Stimulated activated CD4-positive, alpha-beta T cell treated with anti-CD3 and anti-CD28 coated beads, TNF-alpha, amount 100 ng/mL, for 4 hours (primary cell): Measurements from ENCODE around the gene GNA14.
"Not testable (repeated sequence)": the region's sequence is repeated elsewhere in the genome, so short reads cannot be mapped to it uniquely, and the experiment has no call there.

Experiments used
- DNase-seq, 3 experiments: peaks; one replicate each; pipeline ENCODE4 v3.0.0-alpha.2; 2020; ENCODE audit warnings: low read depth in 3 of 3

GNA14 gene

GRCh38 chr9:77643871-77644270 is 4.3 kb downstream of the GNA14 start:
- DNase-seq = no peak

GRCh38 chr9:77640741-77641580 is 7.2 kb downstream of the GNA14 start:
- no peak for DNase-seq

- DNase-seq = no peak
These were observed 15.5 kb downstream of the GNA14 start for GRCh38 chr9:77632652-77633051.

GRCh38 chr9:77628864-77629263 is 19.3 kb downstream of the GNA14 start:
- not testable (repeated sequence) for DNase-seq

GRCh38 chr9:77616191-77616590 is 31.9 kb downstream of the GNA14 start:
- DNase-seq = no peak

GRCh38 chr9:77614645-77615044 is 33.5 kb downstream of the GNA14 start:
- no peak for DNase-seq

GRCh38 chr9:77606526-77606925 is 41.6 kb downstream of the GNA14 start:
- DNase-seq = no peak

- DNase-seq = no peak
These were observed 42.5 kb downstream of the GNA14 start for GRCh38 chr9:77605449-77606220.

- no peak for DNase-seq
These were observed 43.8 kb downstream of the GNA14 start for GRCh38 chr9:77604316-77604715.

GRCh38 chr9:77602852-77603251 is 45.3 kb downstream of the GNA14 start:
- no peak for DNase-seq

GRCh38 chr9:77601476-77602099 is 46.5 kb downstream of the GNA14 start:
- no peak for DNase-seq

GRCh38 chr9:77600810-77601209 is 47.3 kb downstream of the GNA14 start:
- no peak for DNase-seq

- no peak for DNase-seq
These were observed 48.6 kb downstream of the GNA14 start for GRCh38 chr9:77599492-77599891.

GRCh38 chr9:77598991-77599390 is 49.1 kb downstream of the GNA14 start:
- no peak for DNase-seq

- no peak for DNase-seq
These were observed 49.6 kb downstream of the GNA14 start for GRCh38 chr9:77598524-77598923.

GRCh38 chr9:77597057-77597456 is 51.1 kb downstream of the GNA14 start:
- no peak for DNase-seq

- DNase-seq = no peak
These were observed 52.6 kb downstream of the GNA14 start for GRCh38 chr9:77595426-77596095.

- no peak for DNase-seq
These were observed 53.2 kb downstream of the GNA14 start for GRCh38 chr9:77594963-77595362.

GRCh38 chr9:77593528-77593927 is 54.6 kb downstream of the GNA14 start:
- DNase-seq = no peak

GRCh38 chr9:77592476-77592875 is 55.6 kb downstream of the GNA14 start:
- no peak for DNase-seq

GRCh38 chr9:77589046-77589795 is 58.9 kb downstream of the GNA14 start:
- no peak for DNase-seq
